ENCODE data around the gene VSTM4.

VSTM4 gene

DNA sequence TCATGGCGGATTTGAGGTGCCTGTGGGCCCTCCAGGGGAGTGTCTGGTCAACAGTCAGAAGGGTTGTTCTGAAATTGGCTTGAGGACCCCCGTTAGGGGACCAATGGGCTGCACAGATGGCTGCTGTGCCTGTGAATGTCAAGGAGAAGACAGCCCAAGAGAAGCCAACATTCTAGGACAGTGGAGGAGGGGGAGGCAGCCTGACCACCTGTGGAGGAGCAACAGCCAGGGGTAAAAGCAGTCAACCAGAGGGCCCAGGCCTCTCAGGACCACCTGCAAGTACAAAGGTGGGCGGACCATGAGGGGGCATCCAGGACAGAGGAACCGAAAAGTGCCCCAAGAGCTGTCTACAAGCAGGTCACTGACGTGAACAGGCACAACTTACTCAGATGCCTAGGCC, 76.6 kb downstream of the VSTM4 start:
- Mint-ChIP-seq H3K27ac (peak overlapping the region in 1 of 2 donors; percentile 14), H3K9me3 (no peaks in the 10 kb centered on the region), H3K4me1 (no peaks in the 10 kb centered on the region), H3K27me3 (no peaks in the 10 kb centered on the region), H3K4me3 (no peak overlapping the region)
- no peak for DNase-seq
- no peak for ATAC-seq

DNA sequence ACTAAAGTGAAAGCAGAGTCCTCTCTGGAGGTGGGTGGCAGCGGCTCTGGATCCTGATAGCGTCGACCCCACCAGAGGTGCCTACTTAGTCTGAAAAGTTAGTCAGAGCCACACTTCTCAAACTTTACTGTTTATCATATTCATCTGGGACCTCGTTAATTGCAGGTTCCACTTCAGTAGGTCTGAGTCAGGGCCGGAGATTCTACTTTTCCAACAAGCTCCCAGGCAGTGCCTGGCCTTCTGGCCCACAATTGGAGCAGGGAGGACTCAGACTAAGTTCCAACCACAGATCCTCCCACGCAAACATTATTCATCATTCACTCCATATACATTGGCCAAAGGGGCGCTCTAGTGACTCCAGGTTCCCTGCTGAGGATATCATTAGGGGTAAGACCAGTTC, 78.1 kb downstream of the VSTM4 start:
- Mint-ChIP-seq H3K27me3 (no peaks in the 10 kb centered on the region), H3K4me1 (no peaks in the 10 kb centered on the region), H3K9me3 (no peaks in the 10 kb centered on the region), H3K27ac (no peak overlapping the region), H3K4me3 (no peak overlapping the region)
- ATAC-seq (no peak), DNase-seq (no peak)

DNA sequence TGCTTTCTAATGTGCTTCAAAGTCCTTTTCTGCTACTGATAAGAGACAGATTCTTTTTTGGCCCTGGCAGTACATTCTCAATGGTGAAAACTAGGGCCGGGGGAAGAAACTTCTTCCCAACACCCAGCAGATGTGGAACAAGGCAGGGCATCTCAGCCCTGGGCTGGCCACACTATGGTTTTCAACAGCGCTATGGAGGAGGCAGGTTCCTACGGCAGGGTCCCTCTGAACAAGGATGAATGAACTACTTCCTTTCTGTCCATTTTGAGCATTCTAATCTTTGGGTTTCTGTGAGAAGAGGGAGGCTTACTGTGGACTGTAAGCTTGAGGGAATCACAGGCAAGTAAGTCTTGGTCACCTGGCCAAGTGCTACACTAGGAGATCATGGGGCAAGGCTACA, 78.7 kb downstream of the VSTM4 start:
- no peak for ATAC-seq
- no peak for DNase-seq
- Mint-ChIP-seq H3K27ac (no peak overlapping the region), H3K27me3 (no peaks in the 10 kb centered on the region), H3K4me3 (no peak overlapping the region), H3K4me1 (no peaks in the 10 kb centered on the region), H3K9me3 (no peaks in the 10 kb centered on the region)

DNA sequence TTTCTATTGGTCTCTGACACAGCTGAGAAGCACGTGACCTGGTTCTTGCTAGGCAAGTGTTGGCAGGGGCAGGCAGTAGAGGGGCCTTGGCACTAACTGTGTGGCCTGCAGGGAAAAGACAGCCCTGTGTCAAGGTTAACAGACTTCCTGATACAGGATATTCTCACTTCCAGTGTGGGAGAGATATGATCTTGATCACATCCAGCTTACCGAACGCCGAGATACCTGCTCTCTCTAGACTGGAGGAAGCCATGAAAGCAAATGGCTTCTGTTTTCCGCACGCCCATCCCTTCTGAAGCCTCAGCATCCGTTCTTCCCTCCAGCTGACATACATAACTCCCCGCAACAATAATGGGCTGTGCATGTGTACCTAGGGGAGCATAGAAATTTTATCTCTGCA, 79.4 kb downstream of the VSTM4 start:
- no peaks in the 10 kb centered on the region for H3K9me3 Mint-ChIP-seq
- H3K27ac Mint-ChIP-seq = no peak overlapping the region
- DNase-seq (no peak), ATAC-seq (no peak)
- no peaks in the 10 kb centered on the region for H3K4me1 Mint-ChIP-seq
- no peak overlapping the region for H3K4me3 Mint-ChIP-seq
- no peaks in the 10 kb centered on the region for H3K27me3 Mint-ChIP-seq

DNA sequence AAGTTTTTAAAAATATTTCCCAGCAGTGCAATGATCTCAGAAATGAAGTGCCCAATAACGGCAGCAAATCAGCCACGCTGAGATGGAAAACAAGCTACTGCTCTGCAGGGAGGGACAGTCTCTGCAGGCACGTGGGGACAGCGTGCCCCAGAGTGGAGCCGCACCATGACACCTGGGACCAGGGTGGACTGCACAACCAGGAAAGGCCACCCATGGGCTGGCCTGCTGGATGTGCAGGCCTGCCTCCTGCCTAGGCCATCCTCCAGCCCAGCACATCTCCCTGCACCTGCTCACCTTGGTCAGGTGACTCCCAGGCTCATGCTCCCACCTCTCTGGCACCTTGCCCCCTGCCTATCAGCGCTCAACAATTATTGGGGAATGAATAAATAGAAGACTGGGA, 80.4 kb downstream of the VSTM4 start:
- ATAC-seq = no peak
- no peak for DNase-seq

DNA sequence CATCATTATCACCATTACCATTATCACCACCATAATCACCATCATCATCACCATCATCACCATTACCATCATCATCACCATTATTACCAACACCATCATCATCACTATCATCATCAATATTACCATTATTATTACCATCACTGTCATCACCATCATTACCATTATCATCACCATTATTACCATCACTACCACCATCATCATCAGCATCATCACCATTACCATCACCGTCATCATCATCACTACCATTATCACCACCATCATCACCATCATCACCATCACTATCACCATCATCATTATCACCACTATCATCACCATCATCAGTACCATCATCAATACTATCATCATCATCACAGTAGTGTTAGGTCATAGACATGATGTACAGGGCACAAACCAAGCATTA, 81.4 kb downstream of the VSTM4 start:
- no peak overlapping the region for H3K4me3 Mint-ChIP-seq
- DNase-seq (no peak), ATAC-seq (no peak)
- no peaks in the 10 kb centered on the region for H3K4me1 Mint-ChIP-seq
- H3K27ac Mint-ChIP-seq = no peak overlapping the region
- no peaks in the 10 kb centered on the region for H3K9me3 Mint-ChIP-seq
- H3K27me3 Mint-ChIP-seq = no peaks in the 10 kb centered on the region

More for the DNA sequence above, 80.4 kb downstream of the VSTM4 start:
- Mint-ChIP-seq H3K4me3 (no peak overlapping the region), H3K27me3 (no peaks in the 10 kb centered on the region), H3K4me1 (no peaks in the 10 kb centered on the region), H3K9me3 (no peaks in the 10 kb centered on the region), H3K27ac (no peak overlapping the region)

DNA sequence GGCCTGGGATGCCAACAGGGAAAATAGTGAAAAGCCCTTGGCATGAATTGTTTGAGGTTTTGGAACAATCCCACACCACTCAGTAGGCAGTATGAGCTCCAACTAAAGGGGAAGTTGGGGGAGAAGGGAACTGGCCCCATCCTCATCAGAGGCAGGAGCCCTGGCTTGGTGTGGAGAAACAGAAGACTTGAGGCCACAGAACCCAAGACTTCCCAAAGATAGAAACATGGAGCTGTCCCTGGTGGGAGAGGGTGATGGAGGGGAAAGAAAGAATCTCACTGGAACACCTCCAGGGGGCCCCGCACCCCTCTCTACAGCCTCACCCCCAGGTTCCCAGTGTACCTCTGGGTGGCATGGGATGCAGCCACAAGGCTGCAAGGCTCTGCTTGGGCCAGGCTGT, 85.7 kb downstream of the VSTM4 start:
- DNase-seq (no peak), ATAC-seq (peak; percentile 7)
- no peaks in the 10 kb centered on the region for H3K9me3 Mint-ChIP-seq

DNA sequence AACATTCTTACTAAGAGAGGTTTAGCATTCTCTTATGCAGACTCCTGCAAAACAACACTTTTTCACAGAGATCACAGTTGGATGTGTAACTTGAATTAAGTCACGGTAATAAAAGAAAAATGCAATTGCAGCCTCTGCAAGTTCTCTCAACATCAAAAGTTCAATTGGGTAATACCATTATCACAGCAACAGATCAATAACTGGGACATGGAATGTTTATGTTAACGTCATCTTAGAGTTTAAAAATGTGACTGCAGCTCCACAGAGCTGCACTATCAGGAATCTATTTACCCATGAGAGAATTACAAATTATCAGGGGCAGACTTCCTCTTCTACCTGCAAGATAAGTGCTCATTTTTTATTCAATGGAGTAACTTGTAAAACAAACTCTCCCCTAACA, 86.7 kb downstream of the VSTM4 start:
- H3K4me1 Mint-ChIP-seq = no peaks in the 10 kb centered on the region
- H3K4me3 Mint-ChIP-seq = no peak overlapping the region
- H3K27ac Mint-ChIP-seq = no peak overlapping the region
- ATAC-seq (no peak), DNase-seq (no peak)
- H3K9me3 Mint-ChIP-seq = no peaks in the 10 kb centered on the region
- H3K27me3 Mint-ChIP-seq = no peaks in the 10 kb centered on the region

More for the DNA sequence above, 85.7 kb downstream of the VSTM4 start:
- Mint-ChIP-seq H3K27ac (no peak overlapping the region), H3K27me3 (no peaks in the 10 kb centered on the region), H3K4me3 (no peak overlapping the region), H3K4me1 (no peaks in the 10 kb centered on the region)

DNA sequence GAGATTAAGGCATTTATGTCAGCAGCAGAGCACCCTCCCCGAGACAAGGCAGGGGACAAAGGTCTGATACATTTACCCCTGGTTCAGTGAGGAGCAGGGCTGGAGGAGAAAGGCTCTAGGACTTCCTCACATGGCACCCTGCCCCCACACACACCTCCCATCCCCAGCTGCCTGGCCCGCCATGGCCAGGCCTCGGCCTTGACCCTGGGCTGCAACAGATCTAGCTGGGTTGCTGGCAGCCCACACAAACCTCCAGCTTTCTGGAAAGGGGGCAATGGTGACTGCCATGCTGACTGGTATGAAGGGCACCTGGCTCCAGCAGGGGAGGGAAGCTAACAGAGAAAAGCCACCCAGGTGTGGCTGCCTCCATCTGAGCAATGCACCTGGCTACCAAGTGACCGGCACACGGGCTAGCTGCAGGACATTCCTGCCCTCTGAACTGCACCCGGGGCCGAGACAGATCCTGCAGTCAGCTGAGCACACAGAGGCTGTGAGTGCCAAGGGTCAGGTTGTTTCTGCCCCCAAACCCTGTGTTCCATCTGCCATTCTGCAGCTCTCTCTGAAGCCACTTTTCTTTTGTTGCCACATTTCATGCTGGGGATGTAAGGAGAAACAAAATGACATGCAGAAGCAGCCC, 89.9 kb downstream of the VSTM4 start:
- no peak overlapping the region for H3K27ac Mint-ChIP-seq
- H3K4me1 Mint-ChIP-seq = no peaks in the 10 kb centered on the region
- DNase-seq (no peak), ATAC-seq (no peak)
- no peaks in the 10 kb centered on the region for H3K9me3 Mint-ChIP-seq
- no peaks in the 10 kb centered on the region for H3K27me3 Mint-ChIP-seq
- H3K4me3 Mint-ChIP-seq = no peak overlapping the region

DNA sequence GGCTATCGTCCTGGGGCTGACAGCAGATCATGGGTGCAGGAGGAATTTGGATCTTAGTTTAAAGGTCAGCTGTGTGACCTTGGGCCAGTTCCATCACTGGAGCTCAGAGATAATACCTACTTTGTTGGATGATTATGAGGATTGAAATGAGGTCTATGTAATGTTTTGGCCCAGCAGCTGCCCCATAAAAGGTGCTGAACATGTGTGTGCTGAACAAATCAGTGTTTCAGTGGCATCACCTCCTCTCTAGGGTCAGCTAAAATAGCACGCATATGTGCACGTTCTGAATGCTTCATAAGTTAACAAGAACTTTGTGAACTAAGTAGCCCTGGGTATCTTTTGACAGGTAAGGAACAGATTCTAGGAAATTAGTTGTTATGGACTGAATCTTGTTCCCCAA, 90.8 kb downstream of the VSTM4 start:
- DNase-seq (no peak), ATAC-seq (no peak)
- no peak overlapping the region for H3K27ac Mint-ChIP-seq
- no peaks in the 10 kb centered on the region for H3K27me3 Mint-ChIP-seq
- no peak overlapping the region for H3K4me3 Mint-ChIP-seq
- H3K4me1 Mint-ChIP-seq = no peaks in the 10 kb centered on the region
- no peaks in the 10 kb centered on the region for H3K9me3 Mint-ChIP-seq

DNA sequence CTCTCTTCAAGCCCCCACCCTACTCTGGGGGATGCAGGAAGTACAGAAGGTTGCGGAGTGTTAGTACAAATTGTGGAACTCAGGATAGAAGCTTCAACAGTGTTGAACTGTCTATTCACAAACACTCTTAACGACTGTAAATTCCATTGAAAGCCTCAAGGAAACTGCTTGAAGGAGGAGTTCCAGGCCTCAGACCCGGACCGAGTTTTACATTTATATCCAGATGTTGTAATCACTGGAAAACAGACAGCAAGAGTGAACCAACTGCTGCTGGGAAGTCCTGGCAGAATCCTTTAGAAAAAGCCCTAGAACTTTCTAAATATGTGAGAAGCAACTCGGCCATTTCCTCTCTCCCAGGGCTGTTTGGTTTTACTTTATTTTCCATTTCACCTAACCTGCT, 91.6 kb downstream of the VSTM4 start:
- Mint-ChIP-seq H3K4me3 (no peak overlapping the region), H3K27me3 (no peaks in the 10 kb centered on the region), H3K4me1 (no peaks in the 10 kb centered on the region), H3K27ac (no peak overlapping the region), H3K9me3 (no peaks in the 10 kb centered on the region)
- DNase-seq = no peak
- ATAC-seq = no peak

DNA sequence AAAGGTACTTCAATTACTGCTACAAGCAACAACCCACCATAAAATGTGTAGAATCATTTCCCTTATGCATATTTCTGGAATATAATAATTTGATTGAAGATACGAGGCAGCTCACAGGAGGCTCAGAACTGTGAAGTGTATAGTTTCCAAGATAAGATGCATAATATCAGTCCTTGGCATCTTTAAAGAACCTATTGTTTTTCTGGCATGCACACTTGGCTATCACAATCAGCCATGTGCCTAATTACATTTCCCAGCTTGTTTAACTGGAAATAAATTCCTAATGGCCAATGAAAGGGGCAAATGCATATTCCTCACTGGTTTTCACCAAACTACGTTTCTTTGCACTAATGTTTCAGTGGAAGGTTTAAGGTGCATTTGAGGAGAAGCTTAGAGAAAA, 92.3 kb downstream of the VSTM4 start:
- DNase-seq (no peak), ATAC-seq (no peak)
- H3K27me3 Mint-ChIP-seq = no peaks in the 10 kb centered on the region
- H3K4me3 Mint-ChIP-seq = no peak overlapping the region
- no peaks in the 10 kb centered on the region for H3K4me1 Mint-ChIP-seq
- no peaks in the 10 kb centered on the region for H3K9me3 Mint-ChIP-seq
- H3K27ac Mint-ChIP-seq = no peak overlapping the region

DNA sequence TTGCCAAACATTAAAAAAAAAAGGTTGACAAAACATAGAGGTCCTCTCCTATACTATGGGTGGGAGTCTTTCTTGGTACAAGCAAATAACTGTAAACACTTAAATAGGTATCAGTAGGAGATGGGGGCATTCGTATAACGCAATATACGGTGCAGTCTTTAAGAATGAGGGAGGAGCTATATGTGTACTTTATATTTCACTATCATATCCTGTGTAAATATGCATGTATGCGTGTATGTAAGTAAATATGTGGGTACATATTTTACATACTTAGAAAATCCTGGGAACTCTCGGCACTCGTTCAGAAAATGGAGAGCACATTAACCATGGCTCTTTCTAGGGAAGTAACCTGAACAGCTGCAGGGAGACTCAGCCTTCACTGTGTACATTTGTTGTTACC, 93.6 kb downstream of the VSTM4 start:
- Mint-ChIP-seq H3K27ac (no peak overlapping the region), H3K27me3 (peaks cover 13% of the 10 kb centered on the region), H3K4me1 (no peaks in the 10 kb centered on the region), H3K4me3 (no peak overlapping the region), H3K9me3 (no peaks in the 10 kb centered on the region)
- DNase-seq (no peak), ATAC-seq (no peak)

DNA sequence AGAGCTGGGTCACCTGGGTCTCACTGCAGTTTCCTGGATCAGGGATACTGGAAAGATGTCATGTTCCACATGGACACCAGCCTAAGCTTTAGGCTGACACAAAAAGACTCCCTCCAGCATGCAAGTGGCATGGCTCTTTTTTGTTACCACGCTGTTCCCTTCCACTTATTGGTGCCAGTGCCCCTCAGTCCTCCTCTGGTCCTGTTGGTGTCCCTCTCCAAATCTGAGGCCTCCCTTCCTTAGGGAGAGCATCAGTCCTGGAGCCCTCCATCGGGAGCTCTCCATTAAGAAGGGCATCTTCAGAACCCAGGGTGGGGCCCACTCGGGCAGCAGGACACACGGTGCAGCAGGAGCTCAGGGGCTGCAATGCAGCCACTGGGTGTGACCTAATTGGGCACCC, 99.6 kb downstream of the VSTM4 start:
- H3K27ac Mint-ChIP-seq = no peak overlapping the region
- no peak for DNase-seq
- peaks cover 23% of the 10 kb centered on the region for H3K27me3 Mint-ChIP-seq
- H3K4me3 Mint-ChIP-seq = no peak overlapping the region
- no peak for ATAC-seq
- no peaks in the 10 kb centered on the region for H3K4me1 Mint-ChIP-seq
- H3K9me3 Mint-ChIP-seq = no peaks in the 10 kb centered on the region

DNA sequence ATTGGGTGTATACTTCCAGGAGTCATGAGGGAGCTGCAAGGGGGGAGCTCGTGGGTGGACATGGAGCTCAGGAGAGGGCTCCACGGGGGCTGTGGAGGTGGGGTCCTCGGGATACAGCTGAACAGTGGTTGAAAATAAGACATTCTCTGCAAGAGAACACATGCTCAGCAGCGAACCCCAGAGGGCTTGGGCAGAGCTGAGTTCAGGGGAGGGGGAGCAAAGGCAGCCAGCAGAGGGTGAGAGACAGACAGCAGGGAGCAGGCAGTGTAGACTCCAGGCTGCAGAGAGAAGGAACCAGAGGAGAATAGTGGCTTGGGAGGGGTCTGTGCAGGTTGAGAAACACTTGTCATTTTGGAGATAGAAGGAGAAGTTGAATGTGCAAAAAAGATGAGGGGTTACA, 102.7 kb downstream of the VSTM4 start:
- DNase-seq = no peak
- ATAC-seq = no peak
- Mint-ChIP-seq H3K27ac (no peak overlapping the region), H3K4me1 (no peaks in the 10 kb centered on the region), H3K27me3 (peaks cover 19% of the 10 kb centered on the region), H3K4me3 (no peak overlapping the region), H3K9me3 (no peaks in the 10 kb centered on the region)

DNA sequence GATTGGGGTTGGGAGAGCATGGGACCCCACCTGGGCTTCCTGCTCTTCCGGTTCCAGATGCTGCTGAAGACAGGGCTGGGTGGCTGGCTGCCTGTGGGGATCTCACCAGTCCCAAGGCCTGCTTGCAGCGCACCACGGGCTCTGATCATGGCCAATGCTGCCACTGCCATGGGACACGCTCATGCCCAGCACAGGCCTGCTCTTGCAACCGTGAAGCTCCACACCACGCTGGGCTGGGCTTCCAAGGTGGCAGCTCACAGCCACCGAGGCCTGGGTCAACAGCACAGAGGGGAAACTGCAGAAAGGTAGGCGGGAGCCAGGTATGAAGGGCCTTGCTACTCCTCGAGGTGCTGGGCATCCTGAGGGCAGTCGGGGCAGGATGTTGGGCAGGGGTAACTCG, 103.6 kb downstream of the VSTM4 start:
- peaks cover 11% of the 10 kb centered on the region for H3K27me3 Mint-ChIP-seq
- ATAC-seq (no peak), DNase-seq (no peak)
- H3K4me3 Mint-ChIP-seq = no peak overlapping the region
- H3K27ac Mint-ChIP-seq = peak overlapping the region in 1 of 2 donors; percentile 5
- no peaks in the 10 kb centered on the region for H3K9me3 Mint-ChIP-seq
- no peaks in the 10 kb centered on the region for H3K4me1 Mint-ChIP-seq

DNA sequence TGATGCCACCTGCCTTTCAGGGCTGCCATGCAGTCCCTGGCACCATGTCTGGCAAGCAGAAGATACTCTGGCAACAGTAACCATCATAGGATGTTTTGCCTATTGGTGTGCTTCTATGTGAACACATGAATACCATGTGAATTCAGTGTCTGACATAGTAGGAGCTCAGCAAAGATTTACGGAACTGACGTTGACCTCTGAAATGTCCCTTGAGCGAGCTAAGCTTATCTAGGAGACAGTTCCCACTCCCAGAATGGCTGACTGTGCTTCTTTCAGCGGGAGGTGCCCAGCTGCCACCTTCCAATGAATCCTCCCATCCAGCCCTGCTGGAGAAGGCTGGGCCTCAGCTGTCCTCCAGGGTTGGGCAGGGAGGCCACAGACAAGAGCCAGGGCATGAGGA, 104.5 kb downstream of the VSTM4 start:
- Mint-ChIP-seq H3K27ac (no peak overlapping the region), H3K9me3 (no peaks in the 10 kb centered on the region), H3K27me3 (peaks cover 8% of the 10 kb centered on the region), H3K4me1 (no peaks in the 10 kb centered on the region), H3K4me3 (no peak overlapping the region)
- DNase-seq = no peak
- no peak for ATAC-seq
